GM11168 (cell line): Measurements from ENCODE around the gene APCDD1L.
"Not testable (repeated sequence)": the region's sequence is repeated elsewhere in the genome, so short reads cannot be mapped to it uniquely, and the experiment has no call there.

Source experiments
- in situ Hi-C: fragments of 300-500 bp; cut with MboI; formaldehyde crosslinking; loops from one replicate; pipeline ENCODE4 v1.12.0; 2022; ENCODE audit warnings: low sequenced_read_pairs; ENCODE audit not compliant: unreplicated experiment

The APCDD1L gene

DNA sequence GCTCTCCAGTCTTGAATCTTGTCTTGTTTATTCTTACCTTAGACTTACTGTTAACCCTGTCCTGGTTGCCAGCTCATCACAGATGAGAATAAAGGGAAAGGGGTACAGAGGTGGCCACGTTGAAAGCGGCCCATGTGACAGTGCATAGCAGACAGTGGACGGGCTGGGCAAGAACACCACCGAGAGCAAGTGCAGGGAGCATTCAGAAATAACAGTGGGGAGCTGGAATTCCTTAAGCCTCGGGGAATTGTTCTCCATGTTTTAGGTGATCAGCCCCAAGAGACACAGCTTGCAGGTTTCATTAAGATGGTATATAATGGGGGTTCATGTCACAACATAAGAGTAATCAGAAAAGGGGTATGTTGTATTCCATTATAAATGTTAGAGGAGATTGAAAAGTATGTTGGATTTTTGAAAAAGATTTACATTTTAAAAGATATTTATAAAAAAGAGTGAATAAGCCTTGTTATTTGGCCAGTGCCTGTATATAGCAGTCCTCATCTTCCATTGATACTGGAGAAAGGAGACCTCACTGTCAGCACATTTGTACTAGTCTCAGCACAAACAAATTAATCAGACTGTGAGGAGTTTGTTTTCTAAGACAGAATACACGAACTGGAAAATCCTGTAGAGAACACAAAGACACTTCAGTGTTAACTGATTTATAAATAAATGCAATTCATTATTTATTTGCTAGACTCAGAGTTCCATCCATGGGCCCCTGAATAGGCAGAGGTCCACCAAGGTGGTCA is 90.8 kb downstream of the APCDD1L start:
- in situ Hi-C loops: no loop called here

GRCh38 chr20:58421497-58421850 is 93.7 kb downstream of the APCDD1L start:
- in situ Hi-C loops: no loop called here

DNA sequence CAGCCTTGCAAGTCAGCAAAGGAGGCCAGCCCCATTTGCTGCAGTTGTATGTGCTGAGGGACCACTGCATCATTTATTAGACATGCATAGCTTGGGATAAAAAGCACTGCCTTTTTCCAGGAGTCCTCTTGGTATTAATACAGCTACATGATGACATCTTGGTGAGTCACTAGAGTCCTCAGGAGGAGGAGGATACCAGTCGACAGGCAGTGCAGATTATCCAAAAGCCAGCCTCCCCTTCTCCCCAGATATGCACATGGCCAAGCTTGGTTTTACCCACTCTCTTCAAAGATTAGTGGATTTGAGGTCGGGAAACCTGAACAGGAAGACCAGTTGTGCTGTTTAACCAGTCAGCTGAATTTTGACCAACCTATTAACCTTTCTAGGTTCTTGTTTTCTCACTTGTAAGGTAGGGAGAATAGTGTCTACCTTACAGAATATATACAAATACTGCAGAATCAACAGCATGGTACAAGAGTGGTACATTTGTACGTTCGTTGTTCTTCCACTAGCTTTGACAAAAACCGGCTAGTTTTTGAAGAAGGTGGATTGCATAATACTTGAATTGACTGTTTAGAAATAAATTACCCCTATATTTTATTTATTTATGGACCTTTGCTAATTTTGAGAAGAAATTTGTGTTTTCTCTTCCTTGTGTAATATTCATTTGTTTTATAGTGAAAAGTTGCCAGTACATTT is 94.3 kb downstream of the APCDD1L start:
- in situ Hi-C loops: no loop called here

GRCh38 chr20:58418949-58419748 is 96.0 kb downstream of the APCDD1L start:
- in situ Hi-C loops: no loop called here

- in situ Hi-C loops: no loop called here
Observed at GRCh38 chr20:58417438-58417837, 97.8 kb downstream of the APCDD1L start.

DNA sequence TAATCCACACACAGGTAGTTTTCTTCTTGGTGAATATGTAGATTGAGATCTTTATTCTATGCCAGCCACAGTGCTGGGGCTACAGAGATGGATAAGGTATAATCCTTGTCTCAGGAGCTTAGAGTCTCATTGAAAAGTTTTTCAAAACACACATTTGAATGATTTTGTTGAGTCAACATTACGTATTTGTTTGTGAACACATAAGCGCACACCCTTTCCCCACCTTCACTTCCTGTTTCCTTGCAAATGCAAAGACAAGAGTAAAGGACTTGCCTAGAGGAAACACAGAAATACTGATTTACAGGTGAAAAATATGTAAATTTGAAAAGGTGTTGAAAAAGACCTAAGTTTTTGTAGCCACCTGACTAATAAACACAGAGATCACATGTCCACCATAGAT is 98.4 kb downstream of the APCDD1L start:
- in situ Hi-C loops: no loop called here

DNA sequence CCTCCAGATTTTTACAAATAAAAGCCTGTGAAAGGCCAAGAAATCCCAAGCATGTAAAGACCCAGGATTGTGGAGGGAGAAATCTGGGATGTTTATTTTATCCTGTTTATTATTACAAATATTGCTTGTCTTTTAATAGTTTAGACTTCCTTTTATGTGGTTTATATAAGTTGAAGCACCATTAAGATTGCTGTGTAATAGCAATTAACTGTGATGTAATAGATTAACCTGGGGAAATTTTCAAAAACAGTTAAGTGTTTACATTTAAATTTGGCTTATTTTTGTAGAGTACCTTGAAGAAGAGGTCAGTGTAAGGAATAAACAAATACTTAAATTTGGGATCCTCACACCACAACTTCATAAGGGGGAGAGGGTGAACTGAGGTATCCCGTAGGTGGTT is 99.1 kb downstream of the APCDD1L start:
- in situ Hi-C loops: no loop called here

DNA sequence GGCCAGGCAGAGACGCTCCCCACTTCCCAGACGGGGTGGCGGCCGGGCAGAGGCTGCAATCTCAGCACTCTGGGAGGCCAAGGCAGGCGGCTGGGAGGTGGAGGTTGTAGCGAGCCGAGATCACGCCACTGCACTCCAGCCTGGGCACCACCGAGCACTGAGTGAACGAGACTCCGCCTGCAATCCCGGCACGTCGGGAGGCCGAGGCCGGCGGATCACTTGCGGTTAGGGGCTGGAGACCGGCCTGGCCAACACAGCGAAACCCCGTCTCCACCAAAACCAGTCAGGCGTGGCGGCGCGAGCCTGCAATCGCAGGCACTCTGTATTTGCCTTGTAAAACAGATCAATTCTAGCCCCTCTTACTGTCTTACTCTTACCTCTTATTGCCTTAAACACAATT is 100.4 kb downstream of the APCDD1L start:
- in situ Hi-C loops: not testable (repeated sequence)

- in situ Hi-C loops: not testable (repeated sequence)
Observed at GRCh38 chr20:58414216-58414615, 101.0 kb downstream of the APCDD1L start.
